ENCODE data around the gene KCNJ9.
"Not testable (repeated sequence)": the region's sequence is repeated elsewhere in the genome, so short reads cannot be mapped to it uniquely, and the experiment has no call there.

The KCNJ9 gene

DNA sequence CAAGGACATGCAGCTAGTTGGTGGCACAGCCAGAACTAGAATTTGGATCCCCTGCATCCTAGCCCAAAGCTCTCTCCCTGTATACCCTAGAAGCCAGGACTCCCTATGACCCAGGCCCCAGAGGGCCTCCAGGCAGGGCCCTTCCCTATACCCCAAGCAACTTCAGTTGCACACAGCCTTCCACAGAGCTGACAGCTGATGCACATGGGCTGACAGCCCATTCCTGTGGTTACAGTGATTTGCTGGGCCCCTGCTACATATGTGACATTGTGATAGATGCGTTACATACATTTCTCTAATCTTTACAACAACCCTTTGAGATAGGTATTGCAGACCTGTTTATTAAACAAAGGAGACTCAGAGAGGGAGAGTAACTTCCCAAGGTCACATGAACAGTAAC lies 40.0 kb downstream of the KCNJ9 start:
- no peaks in the 10 kb centered on the region for H3K27me3 ChIP-seq (ENCODE audit: control insufficient read depth, insufficient read depth, low read length)
- no peak overlapping the region for H3K9ac ChIP-seq
- no peak overlapping the region for H3K4me3 ChIP-seq (ENCODE audit: low read depth, low read length)
- H3K4me2 ChIP-seq (ENCODE audit: low read length) = no peak overlapping the region
- no peaks in the 10 kb centered on the region for H3K79me2 ChIP-seq
- TF ChIP-seq, protein P1, sequence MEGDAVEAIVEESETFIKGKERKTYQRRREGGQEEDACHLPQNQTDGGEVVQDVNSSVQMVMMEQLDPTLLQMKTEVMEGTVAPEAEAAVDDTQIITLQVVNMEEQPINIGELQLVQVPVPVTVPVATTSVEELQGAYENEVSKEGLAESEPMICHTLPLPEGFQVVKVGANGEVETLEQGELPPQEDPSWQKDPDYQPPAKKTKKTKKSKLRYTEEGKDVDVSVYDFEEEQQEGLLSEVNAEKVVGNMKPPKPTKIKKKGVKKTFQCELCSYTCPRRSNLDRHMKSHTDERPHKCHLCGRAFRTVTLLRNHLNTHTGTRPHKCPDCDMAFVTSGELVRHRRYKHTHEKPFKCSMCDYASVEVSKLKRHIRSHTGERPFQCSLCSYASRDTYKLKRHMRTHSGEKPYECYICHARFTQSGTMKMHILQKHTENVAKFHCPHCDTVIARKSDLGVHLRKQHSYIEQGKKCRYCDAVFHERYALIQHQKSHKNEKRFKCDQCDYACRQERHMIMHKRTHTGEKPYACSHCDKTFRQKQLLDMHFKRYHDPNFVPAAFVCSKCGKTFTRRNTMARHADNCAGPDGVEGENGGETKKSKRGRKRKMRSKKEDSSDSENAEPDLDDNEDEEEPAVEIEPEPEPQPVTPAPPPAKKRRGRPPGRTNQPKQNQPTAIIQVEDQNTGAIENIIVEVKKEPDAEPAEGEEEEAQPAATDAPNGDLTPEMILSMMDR (IDR thresholded peaks at IDR 0.05) = no peak
- H2AFZ ChIP-seq = no peak overlapping the region
- no peaks in the 10 kb centered on the region for H3K36me3 ChIP-seq (ENCODE audit: control insufficient read depth, insufficient read depth, low read length)
- no peaks in the 10 kb centered on the region for H3K9me3 ChIP-seq (ENCODE audit: control insufficient read depth, low read length)
- H3K27ac ChIP-seq = no peak overlapping the region
- no peaks in the 10 kb centered on the region for H3K4me1 ChIP-seq

DNA sequence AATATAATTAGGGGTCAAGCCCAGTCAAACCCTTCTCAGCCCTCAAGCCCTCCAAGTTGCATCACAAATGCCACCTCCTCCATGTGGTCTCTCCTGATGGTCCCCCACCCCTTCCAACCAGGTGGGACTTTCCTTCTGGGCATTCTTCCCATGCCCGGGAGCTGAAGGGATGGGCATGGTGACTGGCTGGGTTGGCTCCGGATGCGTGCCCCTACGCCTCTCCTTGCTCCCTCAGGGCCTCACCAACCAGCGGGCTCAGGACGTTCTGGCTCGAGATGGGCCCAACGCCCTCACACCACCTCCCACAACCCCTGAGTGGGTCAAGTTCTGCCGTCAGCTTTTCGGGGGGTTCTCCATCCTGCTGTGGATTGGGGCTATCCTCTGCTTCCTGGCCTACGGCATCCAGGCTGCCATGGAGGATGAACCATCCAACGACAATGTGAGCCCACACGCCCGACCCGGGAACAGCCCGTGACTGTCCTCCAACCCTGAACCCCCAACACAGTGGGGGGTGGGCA lies 41.7 kb downstream of the KCNJ9 start:
- no peak overlapping the region for H3K4me2 ChIP-seq (ENCODE audit: low read length)
- H3K27me3 ChIP-seq (ENCODE audit: control insufficient read depth, insufficient read depth, low read length) = no peaks in the 10 kb centered on the region
- H3K4me1 ChIP-seq = no peaks in the 10 kb centered on the region
- H3K9ac ChIP-seq = no peak overlapping the region
- no peak overlapping the region for H2AFZ ChIP-seq
- TF ChIP-seq, protein P1 (IDR thresholded peaks at IDR 0.05) = no peak
- no peaks in the 10 kb centered on the region for H3K79me2 ChIP-seq
- H3K4me3 ChIP-seq (ENCODE audit: low read depth, low read length) = no peak overlapping the region
- H3K27ac ChIP-seq = no peak overlapping the region
- no peaks in the 10 kb centered on the region for H3K36me3 ChIP-seq (ENCODE audit: control insufficient read depth, insufficient read depth, low read length)
- H3K9me3 ChIP-seq (ENCODE audit: control insufficient read depth, low read length) = no peaks in the 10 kb centered on the region

DNA sequence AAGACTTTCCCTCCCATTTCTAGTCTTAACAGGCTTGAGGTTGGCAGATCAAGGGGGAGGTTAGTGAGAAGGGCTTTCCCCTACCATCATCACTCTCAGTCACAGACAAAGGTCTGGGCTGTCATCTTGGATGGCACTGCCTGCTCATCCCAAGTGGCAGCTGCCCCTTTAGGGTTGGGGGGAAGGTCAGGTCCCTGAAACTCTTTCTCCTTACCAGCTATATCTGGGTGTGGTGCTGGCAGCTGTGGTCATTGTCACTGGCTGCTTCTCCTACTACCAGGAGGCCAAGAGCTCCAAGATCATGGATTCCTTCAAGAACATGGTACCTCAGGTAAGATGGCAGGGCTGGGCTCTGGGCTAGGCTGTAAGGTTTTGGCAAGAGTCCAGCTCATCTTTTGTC lies 42.4 kb downstream of the KCNJ9 start:
- H3K4me2 ChIP-seq (ENCODE audit: low read length) = no peak overlapping the region
- TF ChIP-seq, protein P1 (IDR thresholded peaks at IDR 0.05) = no peak
- no peaks in the 10 kb centered on the region for H3K4me1 ChIP-seq
- no peak overlapping the region for H3K27ac ChIP-seq
- H3K9ac ChIP-seq = no peak overlapping the region
- H3K9me3 ChIP-seq (ENCODE audit: control insufficient read depth, low read length) = no peaks in the 10 kb centered on the region
- H3K79me2 ChIP-seq = no peaks in the 10 kb centered on the region
- no peak overlapping the region for H2AFZ ChIP-seq
- H3K27me3 ChIP-seq (ENCODE audit: control insufficient read depth, insufficient read depth, low read length) = no peaks in the 10 kb centered on the region
- no peaks in the 10 kb centered on the region for H3K36me3 ChIP-seq (ENCODE audit: control insufficient read depth, insufficient read depth, low read length)
- no peak overlapping the region for H3K4me3 ChIP-seq (ENCODE audit: low read depth, low read length)

DNA sequence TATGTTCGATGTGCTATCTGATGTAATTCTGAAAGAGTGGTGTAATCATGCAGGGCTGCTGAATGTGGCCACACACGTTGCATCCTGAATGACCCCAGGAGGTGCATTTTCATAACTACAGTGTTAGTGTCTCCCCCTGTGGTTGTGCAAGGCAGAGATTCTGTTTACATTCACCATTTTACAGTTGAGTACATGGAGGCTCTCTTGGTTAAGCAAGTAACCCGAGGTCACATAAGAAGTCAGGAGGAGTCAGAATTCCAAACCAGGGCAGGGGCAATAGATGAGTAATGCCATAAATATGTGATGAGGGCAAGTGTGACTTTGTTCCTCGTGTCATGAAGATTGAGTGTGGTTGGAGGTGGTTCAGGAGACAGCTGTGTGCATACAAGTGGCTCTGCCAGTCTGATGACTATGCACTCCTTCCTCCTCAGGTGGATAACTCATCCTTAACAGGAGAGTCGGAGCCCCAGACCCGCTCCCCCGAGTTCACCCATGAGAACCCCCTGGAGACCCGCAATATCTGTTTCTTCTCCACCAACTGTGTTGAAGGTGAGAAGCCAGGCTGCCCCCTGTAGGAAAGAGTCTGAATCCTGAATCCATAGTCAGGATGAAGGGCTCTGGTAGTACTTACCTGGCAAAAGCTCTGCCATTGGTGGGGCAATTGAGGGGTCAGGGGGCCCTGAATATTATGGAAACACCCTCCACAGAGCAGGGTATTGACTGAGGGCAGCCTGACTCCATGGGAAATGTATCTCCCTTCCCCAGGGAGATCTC lies 43.6 kb downstream of the KCNJ9 start:
- H3K4me3 ChIP-seq (ENCODE audit: low read depth, low read length) = no peak overlapping the region
- H3K79me2 ChIP-seq = no peaks in the 10 kb centered on the region
- H3K27ac ChIP-seq = no peak overlapping the region
- H2AFZ ChIP-seq = no peak overlapping the region
- no peaks in the 10 kb centered on the region for H3K4me1 ChIP-seq
- no peak overlapping the region for H3K4me2 ChIP-seq (ENCODE audit: low read length)
- no peaks in the 10 kb centered on the region for H3K36me3 ChIP-seq (ENCODE audit: control insufficient read depth, insufficient read depth, low read length)
- H3K9ac ChIP-seq = no peak overlapping the region
- TF ChIP-seq, protein P1 (IDR thresholded peaks at IDR 0.05) = no peak
- no peaks in the 10 kb centered on the region for H3K9me3 ChIP-seq (ENCODE audit: control insufficient read depth, low read length)
- no peaks in the 10 kb centered on the region for H3K27me3 ChIP-seq (ENCODE audit: control insufficient read depth, insufficient read depth, low read length)

DNA sequence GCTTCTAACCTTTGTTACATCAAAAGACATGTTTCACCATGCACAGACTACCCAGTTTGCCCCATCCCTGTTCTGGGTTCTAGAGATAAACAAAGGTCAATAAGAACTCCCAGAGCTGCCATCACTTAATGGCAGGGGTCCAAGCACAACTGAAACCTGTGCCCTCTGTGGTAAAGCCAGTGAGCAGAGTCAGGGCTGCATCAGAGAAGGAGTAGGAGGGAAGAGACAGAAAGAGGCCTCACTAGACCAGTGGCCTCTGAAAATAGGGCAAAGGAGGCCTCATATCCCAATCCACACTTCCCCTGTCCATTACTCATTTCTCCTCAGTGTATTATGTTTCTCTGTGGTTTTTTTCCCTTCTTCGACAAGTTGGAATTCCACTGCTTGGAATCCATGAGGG lies 44.4 kb downstream of the KCNJ9 start:
- Histone ChIP-seq H3K27ac (no peak overlapping the region), H3K36me3 (ENCODE audit: control insufficient read depth, insufficient read depth, low read length) (no peaks in the 10 kb centered on the region), H3K79me2 (no peaks in the 10 kb centered on the region), H3K27me3 (ENCODE audit: control insufficient read depth, insufficient read depth, low read length) (no peaks in the 10 kb centered on the region), H3K4me1 (no peaks in the 10 kb centered on the region), H3K4me3 (ENCODE audit: low read depth, low read length) (no peak overlapping the region), H3K9me3 (ENCODE audit: control insufficient read depth, low read length) (no peaks in the 10 kb centered on the region), H3K9ac (no peak overlapping the region), H2AFZ (no peak overlapping the region), H3K4me2 (ENCODE audit: low read length) (no peak overlapping the region)
- TF ChIP-seq, protein P1 (IDR thresholded peaks at IDR 0.05) = no peak

DNA sequence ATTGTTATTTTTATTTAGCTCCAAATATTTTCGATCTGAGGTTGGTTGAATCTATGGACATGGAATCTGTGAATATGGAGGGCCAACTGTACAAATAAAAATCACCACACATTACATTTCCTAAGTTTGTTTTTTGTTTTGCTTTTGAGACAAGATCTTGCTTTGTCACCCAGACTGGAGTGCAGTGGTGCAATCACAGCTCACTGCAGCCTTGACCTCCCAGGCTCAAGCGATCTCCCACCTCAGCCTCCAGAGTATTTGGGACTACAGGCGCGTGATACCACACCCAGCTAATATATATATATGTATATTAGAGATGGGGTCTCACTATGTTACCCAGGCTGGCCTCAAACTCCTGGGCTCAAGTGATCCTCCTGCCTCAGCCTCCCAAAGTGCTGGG lies 45.0 kb downstream of the KCNJ9 start:
- not testable (repeated sequence) for H3K79me2 ChIP-seq; H3K4me3 ChIP-seq (ENCODE audit: low read depth, low read length); H3K27ac ChIP-seq; H3K4me1 ChIP-seq; H3K4me2 ChIP-seq (ENCODE audit: low read length); H3K9me3 ChIP-seq (ENCODE audit: control insufficient read depth, low read length); H3K36me3 ChIP-seq (ENCODE audit: control insufficient read depth, insufficient read depth, low read length); H2AFZ ChIP-seq; H3K9ac ChIP-seq; H3K27me3 ChIP-seq (ENCODE audit: control insufficient read depth, insufficient read depth, low read length)

Measured in parathyroid adenoma (tissue), 2 donors.